NCI-H460 (cell line): ENCODE results near the gene RPL27A. TPM values are rescaled to one million over a fixed set of nuclear protein-coding genes. Genes with fewer than 3 reads are reported as not detected.

Experiments
- DNase-seq: peaks from one replicate; pipeline ENCODE4 v3.0.0-alpha.2; 2016; ENCODE audit warnings: low read depth; ENCODE audit errors: extremely low read depth
- total RNA-seq: library from RNA; depleted of rRNA; stranded (reverse); fragments of >200 nt; shearing (Covaris generic); gene quantifications from 2 replicates; pipeline ENCODE4 v1.2.3, GENCODE V29; 2014

Gene RPL27A
- total RNA-seq, 1 experiment from 2014 or later = 1,369 TPM

GRCh38 chr11:8671651-8672062 is 10.9 kb upstream of the RPL27A start:
- no peak for DNase-seq

GRCh38 chr11:8672346-8672745 is 10.2 kb upstream of the RPL27A start:
- DNase-seq = no peak

- DNase-seq = no peak
These were observed 7.7 kb upstream of the RPL27A start for GRCh38 chr11:8674859-8675258.

GRCh38 chr11:8676458-8676857 is 6.1 kb upstream of the RPL27A start:
- no peak for DNase-seq

GRCh38 chr11:8679006-8679405 is 3.6 kb upstream of the RPL27A start:
- DNase-seq = no peak

- DNase-seq = no peak
These were observed 722 bp upstream of the RPL27A start for GRCh38 chr11:8681837-8682302.

- DNase-seq = no peak
These were observed 669 bp downstream of the RPL27A start for GRCh38 chr11:8683115-8683807.

- DNase-seq = no peak
These were observed 2.2 kb downstream of the RPL27A start for GRCh38 chr11:8684600-8685290.

GRCh38 chr11:8685306-8685705 is 2.7 kb downstream of the RPL27A start:
- no peak for DNase-seq

GRCh38 chr11:8685820-8686219 is 3.2 kb downstream of the RPL27A start:
- DNase-seq = no peak

- DNase-seq = no peak
These were observed 3.7 kb downstream of the RPL27A start for GRCh38 chr11:8686325-8686724.

- peak; percentile 94 for DNase-seq
These were observed 6.1 kb downstream of the RPL27A start for GRCh38 chr11:8688414-8689362.

GRCh38 chr11:8689726-8690255 is 7.2 kb downstream of the RPL27A start:
- no peak for DNase-seq

GRCh38 chr11:8690374-8691342 is 8.1 kb downstream of the RPL27A start:
- no peak for DNase-seq

- DNase-seq = no peak
These were observed 9.0 kb downstream of the RPL27A start for GRCh38 chr11:8691601-8692000.

GRCh38 chr11:8692417-8692816 is 9.8 kb downstream of the RPL27A start:
- no peak for DNase-seq

GRCh38 chr11:8693010-8693551 is 10.5 kb downstream of the RPL27A start:
- no peak for DNase-seq

- no peak for DNase-seq
These were observed 11.0 kb downstream of the RPL27A start for GRCh38 chr11:8693555-8693954.

- no peak for DNase-seq
These were observed 11.5 kb downstream of the RPL27A start for GRCh38 chr11:8694137-8694536.
